Stimulated activated CD8-positive, alpha-beta memory T cell treated with anti-CD3 and anti-CD28 coated beads, Interleukin-15, amount 100 ng/mL, for 1 hour (primary cell): ENCODE results near the gene IGFBP4.

Source experiments
- DNase-seq: peaks from one replicate; pipeline ENCODE4 v3.0.0-alpha.2; 2020; ENCODE audit warnings: low read depth

The IGFBP4 gene

GRCh38 chr17:40432864-40433528 is 10.3 kb upstream of the IGFBP4 start:
- no peak for DNase-seq

- DNase-seq, result no peak
These were observed 9.5 kb upstream of the IGFBP4 start for GRCh38 chr17:40433551-40434415.

GRCh38 chr17:40436636-40437035 is 6.6 kb upstream of the IGFBP4 start:
- DNase-seq, result no peak

- DNase-seq, result no peak
These were observed 6.0 kb upstream of the IGFBP4 start for GRCh38 chr17:40437095-40437732.

GRCh38 chr17:40440166-40440565 is 3.1 kb upstream of the IGFBP4 start:
- DNase-seq, result no peak

- no peak for DNase-seq
These were observed 656 bp upstream of the IGFBP4 start for GRCh38 chr17:40442392-40443195.

- DNase-seq, result no peak
These were observed 994 bp downstream of the IGFBP4 start for GRCh38 chr17:40443988-40444899.

- no peak for DNase-seq
These were observed 2.7 kb downstream of the IGFBP4 start for GRCh38 chr17:40445751-40446468.

- DNase-seq, result no peak
These were observed 3.9 kb downstream of the IGFBP4 start for GRCh38 chr17:40447148-40447644.

GRCh38 chr17:40447806-40448205 is 4.6 kb downstream of the IGFBP4 start:
- no peak for DNase-seq

GRCh38 chr17:40448213-40448638 is 5.0 kb downstream of the IGFBP4 start:
- DNase-seq, result no peak

- no peak for DNase-seq
These were observed 5.5 kb downstream of the IGFBP4 start for GRCh38 chr17:40448639-40449261.

- no peak for DNase-seq
These were observed 6.9 kb downstream of the IGFBP4 start for GRCh38 chr17:40450175-40450574.

- no peak for DNase-seq
These were observed 8.2 kb downstream of the IGFBP4 start for GRCh38 chr17:40451420-40451819.

- no peak for DNase-seq
These were observed 9.1 kb downstream of the IGFBP4 start for GRCh38 chr17:40452216-40452787.

GRCh38 chr17:40452921-40453378 is 9.7 kb downstream of the IGFBP4 start:
- no peak for DNase-seq

- DNase-seq, result no peak
These were observed 10.8 kb downstream of the IGFBP4 start for GRCh38 chr17:40453881-40454612.

- no peak for DNase-seq
These were observed 11.4 kb downstream of the IGFBP4 start for GRCh38 chr17:40454613-40454995.
